ENCODE data around the gene TRERF1.
A peak's percentile ranks its signal among the peaks of the same experiment; 100 is the strongest.
"Not testable (repeated sequence)": the region's sequence is repeated elsewhere in the genome, so short reads cannot be mapped to it uniquely, and the experiment has no call there.

TRERF1 gene

GRCh38 chr6:42217519-42218367, 234.0 kb downstream of the TRERF1 start, which contains the start of gene MRPS10:
MRPS10 (minus strand) TSS chr6:42217861; CDS start chr6:42217849, 12 bp downstream.
- H3K9me3 ChIP-seq (ENCODE audit: low read length) = no peaks in the 10 kb centered on the region
- peak within 1 kb of the TSS; percentile 74 to 83 for H3K4me3 ChIP-seq (ENCODE audit: low read depth in 1 of 2, low read length in 2 of 2)
- H3K27ac ChIP-seq (ENCODE audit: low read depth, low read length) = peak within 1 kb of the TSS; percentile 91
- peaks cover 12% of the 10 kb centered on the region for H3K36me3 ChIP-seq (ENCODE audit: insufficient read depth, low read length)
- H3K9ac ChIP-seq (ENCODE audit: low read length) = peak within 1 kb of the TSS; percentile 70
- H3K27me3 ChIP-seq (ENCODE audit: control insufficient read depth in 1 of 2, insufficient read depth in 2 of 2, low read length in 2 of 2) = no peaks in the 10 kb centered on the region
- H3K4me1 ChIP-seq (ENCODE audit: insufficient read depth, low read length) = peaks cover 13% of the 10 kb centered on the region

DNA sequence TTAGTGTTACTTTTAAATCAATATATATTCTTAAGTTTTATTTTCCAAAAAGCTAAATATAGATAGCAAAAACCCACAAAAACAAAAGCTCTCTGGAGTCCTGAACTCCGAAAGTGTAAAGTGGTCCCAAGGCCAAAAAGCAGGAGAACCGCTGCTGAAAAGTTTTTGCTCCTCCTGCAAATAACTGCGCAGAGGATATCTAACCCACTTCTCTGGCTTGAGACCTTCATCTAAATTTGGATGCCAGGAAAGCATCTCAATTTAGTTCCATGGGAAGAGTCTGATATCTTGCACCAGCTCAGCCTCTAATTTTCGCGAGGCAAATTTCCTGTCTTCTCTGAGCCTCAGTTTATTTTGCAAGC, 234.6 kb downstream of the TRERF1 start:
- Histone ChIP-seq H3K27ac (ENCODE audit: low read depth, low read length) (peak overlapping the region; percentile 91), H3K4me1 (ENCODE audit: insufficient read depth, low read length) (peaks cover 13% of the 10 kb centered on the region), H3K36me3 (ENCODE audit: insufficient read depth, low read length) (peaks cover 17% of the 10 kb centered on the region), H3K9ac (ENCODE audit: low read length) (peak overlapping the region; percentile 70), H3K27me3 (ENCODE audit: control insufficient read depth in 1 of 2, insufficient read depth in 2 of 2, low read length in 2 of 2) (no peaks in the 10 kb centered on the region), H3K4me3 (ENCODE audit: low read depth in 1 of 2, low read length in 2 of 2) (peak overlapping the region; percentile 74 to 83), H3K9me3 (ENCODE audit: low read length) (no peaks in the 10 kb centered on the region)

GRCh38 chr6:42216495-42216894, 235.2 kb downstream of the TRERF1 start:
- not testable (repeated sequence) for H3K27ac ChIP-seq (ENCODE audit: low read depth, low read length); H3K27me3 ChIP-seq (ENCODE audit: control insufficient read depth in 1 of 2, insufficient read depth in 2 of 2, low read length in 2 of 2); H3K9me3 ChIP-seq (ENCODE audit: low read length); H3K9ac ChIP-seq (ENCODE audit: low read length)
- H3K4me1 ChIP-seq (ENCODE audit: insufficient read depth, low read length) = peaks cover 13% of the 10 kb centered on the region
- peak overlapping the region in 1 of 2 donors; percentile 83 for H3K4me3 ChIP-seq (ENCODE audit: low read depth in 1 of 2, low read length in 2 of 2)
- H3K36me3 ChIP-seq (ENCODE audit: insufficient read depth, low read length) = peaks cover 23% of the 10 kb centered on the region

GRCh38 chr6:42212442-42212841, 239.3 kb downstream of the TRERF1 start:
- Histone ChIP-seq H3K4me3 (ENCODE audit: low read depth in 1 of 2, low read length in 2 of 2) (no peak overlapping the region), H3K27me3 (ENCODE audit: control insufficient read depth in 1 of 2, insufficient read depth in 2 of 2, low read length in 2 of 2) (no peaks in the 10 kb centered on the region), H3K4me1 (ENCODE audit: insufficient read depth, low read length) (peaks cover 13% of the 10 kb centered on the region), H3K9ac (ENCODE audit: low read length) (no peak overlapping the region), H3K9me3 (ENCODE audit: low read length) (no peaks in the 10 kb centered on the region), H3K27ac (ENCODE audit: low read depth, low read length) (no peak overlapping the region), H3K36me3 (ENCODE audit: insufficient read depth, low read length) (peaks cover 60% of the 10 kb centered on the region)

- Histone ChIP-seq H3K4me3 (ENCODE audit: low read depth in 1 of 2, low read length in 2 of 2) (no peak overlapping the region), H3K9me3 (ENCODE audit: low read length) (no peaks in the 10 kb centered on the region), H3K36me3 (ENCODE audit: insufficient read depth, low read length) (peaks cover 62% of the 10 kb centered on the region), H3K27me3 (ENCODE audit: control insufficient read depth in 1 of 2, insufficient read depth in 2 of 2, low read length in 2 of 2) (no peaks in the 10 kb centered on the region), H3K9ac (ENCODE audit: low read length) (no peak overlapping the region), H3K27ac (ENCODE audit: low read depth, low read length) (no peak overlapping the region), H3K4me1 (ENCODE audit: insufficient read depth, low read length) (peaks cover 11% of the 10 kb centered on the region)
These were observed 240.0 kb downstream of the TRERF1 start for GRCh38 chr6:42211726-42212125.

- Histone ChIP-seq H3K27me3 (ENCODE audit: control insufficient read depth in 1 of 2, insufficient read depth in 2 of 2, low read length in 2 of 2) (no peaks in the 10 kb centered on the region), H3K36me3 (ENCODE audit: insufficient read depth, low read length) (peaks cover 67% of the 10 kb centered on the region), H3K9me3 (ENCODE audit: low read length) (no peaks in the 10 kb centered on the region), H3K9ac (ENCODE audit: low read length) (no peak overlapping the region), H3K4me1 (ENCODE audit: insufficient read depth, low read length) (peaks cover 6% of the 10 kb centered on the region), H3K4me3 (ENCODE audit: low read depth in 1 of 2, low read length in 2 of 2) (no peak overlapping the region), H3K27ac (ENCODE audit: low read depth, low read length) (no peak overlapping the region)
These were observed 241.2 kb downstream of the TRERF1 start for GRCh38 chr6:42210551-42210950.

DNA sequence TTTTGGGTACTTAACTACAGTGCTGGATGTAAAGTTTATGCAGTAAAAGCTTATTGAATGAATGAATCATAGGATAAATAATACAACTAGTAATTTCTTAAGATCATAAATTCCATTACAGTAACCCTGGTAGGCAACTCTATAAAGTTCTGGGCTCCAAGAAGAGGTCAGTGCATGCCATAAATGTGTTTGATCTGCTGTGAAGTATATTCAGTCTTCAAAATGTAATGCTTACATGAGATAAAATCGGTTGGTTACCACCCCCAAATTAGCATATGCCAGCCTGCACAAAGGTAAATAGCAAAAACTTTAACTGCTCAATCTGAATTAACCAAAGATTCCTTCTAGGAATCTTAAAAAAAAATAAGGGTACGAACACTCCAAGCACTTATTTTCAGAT, 244.2 kb downstream of the TRERF1 start:
- H3K36me3 ChIP-seq (ENCODE audit: insufficient read depth, low read length) = peaks cover 63% of the 10 kb centered on the region

GRCh38 chr6:42204768-42205282, 246.9 kb downstream of the TRERF1 start:
- Histone ChIP-seq H3K36me3 (ENCODE audit: insufficient read depth, low read length) (peaks cover 40% of the 10 kb centered on the region), H3K27me3 (ENCODE audit: control insufficient read depth in 1 of 2, insufficient read depth in 2 of 2, low read length in 2 of 2) (no peaks in the 10 kb centered on the region), H3K27ac (ENCODE audit: low read depth, low read length) (no peak overlapping the region), H3K9me3 (ENCODE audit: low read length) (no peaks in the 10 kb centered on the region), H3K9ac (ENCODE audit: low read length) (no peak overlapping the region), H3K4me3 (ENCODE audit: low read depth in 1 of 2, low read length in 2 of 2) (no peak overlapping the region), H3K4me1 (ENCODE audit: insufficient read depth, low read length) (peaks cover 9% of the 10 kb centered on the region)

More for the DNA sequence above, 244.2 kb downstream of the TRERF1 start:
- H3K27me3 ChIP-seq (ENCODE audit: control insufficient read depth in 1 of 2, insufficient read depth in 2 of 2, low read length in 2 of 2); H3K4me3 ChIP-seq (ENCODE audit: low read depth in 1 of 2, low read length in 2 of 2); H3K9me3 ChIP-seq (ENCODE audit: low read length); H3K4me1 ChIP-seq (ENCODE audit: insufficient read depth, low read length); H3K27ac ChIP-seq (ENCODE audit: low read depth, low read length); H3K9ac ChIP-seq (ENCODE audit: low read length): not testable (repeated sequence)

GRCh38 chr6:42203183-42203582, 248.5 kb downstream of the TRERF1 start:
- H3K27ac ChIP-seq (ENCODE audit: low read depth, low read length) = no peak overlapping the region
- H3K9me3 ChIP-seq (ENCODE audit: low read length) = no peaks in the 10 kb centered on the region
- H3K36me3 ChIP-seq (ENCODE audit: insufficient read depth, low read length) = peaks cover 24% of the 10 kb centered on the region
- H3K4me1 ChIP-seq (ENCODE audit: insufficient read depth, low read length) = peaks cover 9% of the 10 kb centered on the region
- H3K4me3 ChIP-seq (ENCODE audit: low read depth in 1 of 2, low read length in 2 of 2) = no peak overlapping the region
- H3K9ac ChIP-seq (ENCODE audit: low read length) = no peak overlapping the region
- no peaks in the 10 kb centered on the region for H3K27me3 ChIP-seq (ENCODE audit: control insufficient read depth in 1 of 2, insufficient read depth in 2 of 2, low read length in 2 of 2)

GRCh38 chr6:42202131-42202915, 249.4 kb downstream of the TRERF1 start:
- H3K27me3 ChIP-seq (ENCODE audit: control insufficient read depth in 1 of 2, insufficient read depth in 2 of 2, low read length in 2 of 2); H3K4me1 ChIP-seq (ENCODE audit: insufficient read depth, low read length); H3K9ac ChIP-seq (ENCODE audit: low read length); H3K4me3 ChIP-seq (ENCODE audit: low read depth in 1 of 2, low read length in 2 of 2); H3K27ac ChIP-seq (ENCODE audit: low read depth, low read length); H3K9me3 ChIP-seq (ENCODE audit: low read length): not testable (repeated sequence)
- peaks cover 16% of the 10 kb centered on the region for H3K36me3 ChIP-seq (ENCODE audit: insufficient read depth, low read length)

DNA sequence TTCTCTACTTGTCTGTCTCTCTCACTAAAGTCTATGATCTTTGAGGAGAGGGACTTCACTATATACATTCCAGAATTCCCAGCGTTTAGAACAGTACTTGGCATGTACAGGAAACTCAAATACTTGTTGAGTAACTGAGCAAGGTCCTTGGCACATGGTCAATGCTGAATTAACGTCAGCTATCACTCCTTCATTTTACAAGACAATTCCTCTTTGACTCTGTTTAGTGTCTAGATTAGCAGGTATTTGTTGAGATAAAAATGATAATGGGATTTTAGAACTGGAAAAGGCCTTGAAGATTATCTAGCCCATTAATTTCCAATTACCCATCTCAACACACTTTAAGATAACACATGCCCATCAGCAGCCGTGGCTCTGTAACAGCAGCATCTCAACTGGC, 250.3 kb downstream of the TRERF1 start:
- Histone ChIP-seq H3K36me3 (ENCODE audit: insufficient read depth, low read length) (peaks cover 12% of the 10 kb centered on the region), H3K4me1 (ENCODE audit: insufficient read depth, low read length) (peaks cover 9% of the 10 kb centered on the region), H3K4me3 (ENCODE audit: low read depth in 1 of 2, low read length in 2 of 2) (no peak overlapping the region), H3K27me3 (ENCODE audit: control insufficient read depth in 1 of 2, insufficient read depth in 2 of 2, low read length in 2 of 2) (no peaks in the 10 kb centered on the region), H3K9ac (ENCODE audit: low read length) (no peak overlapping the region), H3K9me3 (ENCODE audit: low read length) (no peaks in the 10 kb centered on the region), H3K27ac (ENCODE audit: low read depth, low read length) (no peak overlapping the region)

Measured in muscle layer of colon (tissue), 2 donors.